ENCODE data around the gene TAMM41.

Gene TAMM41

DNA sequence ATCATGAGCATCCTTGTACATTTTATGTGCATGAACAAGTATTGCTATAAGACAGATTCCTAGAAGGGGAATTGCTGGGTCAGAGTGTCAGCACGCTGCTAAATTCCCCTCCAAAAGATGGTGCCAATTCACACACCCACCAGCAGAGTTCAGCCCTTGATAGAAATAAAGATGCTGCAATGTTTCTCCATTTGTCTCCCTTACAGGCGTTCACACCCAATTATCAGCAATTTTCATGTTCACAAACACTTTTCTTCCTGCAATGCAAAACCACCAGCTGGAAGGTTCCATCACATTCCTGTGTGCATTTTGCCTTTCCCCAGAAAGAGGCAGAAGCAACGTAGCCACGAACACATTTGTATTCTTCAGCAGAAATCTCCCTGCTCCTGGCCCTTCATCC is 3.3 kb upstream of the TAMM41 start:
- H3K4me3 ChIP-seq (ENCODE audit: low read depth, low read length), result no peak overlapping the region
- no peak overlapping the region for H3K27ac ChIP-seq
- no peaks in the 10 kb centered on the region for H3K9me3 ChIP-seq (ENCODE audit: severe bottlenecking)
- no peaks in the 10 kb centered on the region for H3K27me3 ChIP-seq (ENCODE audit: insufficient read depth, low read depth, severe bottlenecking)
- TF ChIP-seq, protein P1, sequence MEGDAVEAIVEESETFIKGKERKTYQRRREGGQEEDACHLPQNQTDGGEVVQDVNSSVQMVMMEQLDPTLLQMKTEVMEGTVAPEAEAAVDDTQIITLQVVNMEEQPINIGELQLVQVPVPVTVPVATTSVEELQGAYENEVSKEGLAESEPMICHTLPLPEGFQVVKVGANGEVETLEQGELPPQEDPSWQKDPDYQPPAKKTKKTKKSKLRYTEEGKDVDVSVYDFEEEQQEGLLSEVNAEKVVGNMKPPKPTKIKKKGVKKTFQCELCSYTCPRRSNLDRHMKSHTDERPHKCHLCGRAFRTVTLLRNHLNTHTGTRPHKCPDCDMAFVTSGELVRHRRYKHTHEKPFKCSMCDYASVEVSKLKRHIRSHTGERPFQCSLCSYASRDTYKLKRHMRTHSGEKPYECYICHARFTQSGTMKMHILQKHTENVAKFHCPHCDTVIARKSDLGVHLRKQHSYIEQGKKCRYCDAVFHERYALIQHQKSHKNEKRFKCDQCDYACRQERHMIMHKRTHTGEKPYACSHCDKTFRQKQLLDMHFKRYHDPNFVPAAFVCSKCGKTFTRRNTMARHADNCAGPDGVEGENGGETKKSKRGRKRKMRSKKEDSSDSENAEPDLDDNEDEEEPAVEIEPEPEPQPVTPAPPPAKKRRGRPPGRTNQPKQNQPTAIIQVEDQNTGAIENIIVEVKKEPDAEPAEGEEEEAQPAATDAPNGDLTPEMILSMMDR (IDR thresholded peaks at IDR 0.05; ENCODE audit: low read depth, low read length), result peak; percentile 29; the same call in 1 of the 2 replicates
- no peak for DNase-seq
- no peaks in the 10 kb centered on the region for H3K36me3 ChIP-seq

- H3K27me3 ChIP-seq (ENCODE audit: insufficient read depth, low read depth, severe bottlenecking), result no peaks in the 10 kb centered on the region
- no peak overlapping the region for H3K4me3 ChIP-seq (ENCODE audit: low read depth, low read length)
- TF ChIP-seq, protein P1 (IDR thresholded peaks at IDR 0.05; ENCODE audit: low read depth, low read length), result peak; percentile 26; the same call in 1 of the 2 replicates
- peak overlapping the region; percentile 44 for H3K27ac ChIP-seq
- H3K9me3 ChIP-seq (ENCODE audit: severe bottlenecking), result no peaks in the 10 kb centered on the region
- H3K36me3 ChIP-seq, result peaks cover 16% of the 10 kb centered on the region
- peak; percentile 58 for DNase-seq
Observed at GRCh38 chr3:11847607-11848006, 922 bp upstream of the TAMM41 start.

DNA sequence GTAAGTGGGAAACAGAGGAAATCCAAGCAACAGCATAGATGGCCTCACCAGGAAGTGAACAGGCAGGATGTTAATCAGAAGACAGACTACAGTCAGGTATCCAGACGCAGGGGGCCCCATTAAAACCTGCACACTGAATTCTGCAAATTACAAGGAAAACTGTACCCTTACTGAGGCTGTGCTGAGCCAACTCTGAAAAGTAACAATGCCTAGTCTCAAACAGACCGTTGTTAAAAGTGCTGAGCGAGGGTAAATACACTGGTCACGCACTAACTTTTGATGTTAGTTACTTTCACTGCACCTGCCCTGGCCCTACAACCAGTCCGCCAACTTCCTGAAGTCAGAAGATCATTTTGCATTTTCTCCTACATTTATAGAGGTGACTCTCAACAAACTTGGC is 1.0 kb downstream of the TAMM41 start:
- Histone ChIP-seq H3K36me3 (peaks cover 27% of the 10 kb centered on the region), H3K9me3 (ENCODE audit: severe bottlenecking) (no peaks in the 10 kb centered on the region), H3K27me3 (ENCODE audit: insufficient read depth, low read depth, severe bottlenecking) (no peaks in the 10 kb centered on the region), H3K27ac (no peak overlapping the region), H3K4me3 (ENCODE audit: low read depth, low read length) (peak overlapping the region; percentile 62)
- TF ChIP-seq, protein P1 (IDR thresholded peaks at IDR 0.05; ENCODE audit: low read depth, low read length), result no peak
- no peak for DNase-seq

GRCh38 chr3:11844891-11845290 is 1.8 kb downstream of the TAMM41 start:
- H3K4me3 ChIP-seq (ENCODE audit: low read depth, low read length), result no peak overlapping the region
- H3K27me3 ChIP-seq (ENCODE audit: insufficient read depth, low read depth, severe bottlenecking), result no peaks in the 10 kb centered on the region
- H3K36me3 ChIP-seq, result peaks cover 33% of the 10 kb centered on the region
- H3K27ac ChIP-seq, result no peak overlapping the region
- DNase-seq, result no peak
- no peaks in the 10 kb centered on the region for H3K9me3 ChIP-seq (ENCODE audit: severe bottlenecking)
- TF ChIP-seq, protein P1 (IDR thresholded peaks at IDR 0.05; ENCODE audit: low read depth, low read length), result no peak

DNA sequence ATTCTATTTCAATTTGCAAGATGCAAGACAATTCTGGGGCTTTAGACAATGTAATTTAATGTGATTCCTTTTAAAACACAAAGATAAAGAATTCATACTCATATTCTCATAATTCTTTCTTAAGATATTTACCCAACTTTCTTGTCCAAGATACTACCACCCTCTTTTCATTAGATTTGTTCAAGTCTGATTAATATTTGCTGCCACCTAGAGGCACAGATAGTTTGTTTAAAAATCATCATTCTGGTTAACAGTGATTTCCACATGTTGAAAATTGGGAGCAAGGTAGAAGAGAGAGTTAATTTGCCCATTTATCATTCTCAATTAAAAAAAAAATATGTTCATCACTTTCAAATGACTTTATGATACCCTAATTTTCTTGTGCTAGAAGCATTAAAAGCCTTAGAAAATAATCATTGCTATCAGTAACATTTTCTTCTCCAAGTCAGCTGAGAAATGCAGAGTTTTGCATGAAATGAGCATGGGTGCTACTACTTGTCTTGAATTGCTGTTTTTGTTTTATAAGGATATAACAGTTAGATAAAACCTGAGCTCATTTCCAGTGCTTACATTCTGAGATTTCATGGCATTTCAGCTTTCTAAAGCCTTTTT is 11.6 kb downstream of the TAMM41 start:
- Histone ChIP-seq H3K4me3 (ENCODE audit: low read depth, low read length) (no peak overlapping the region), H3K36me3 (peaks cover 30% of the 10 kb centered on the region), H3K9me3 (ENCODE audit: severe bottlenecking) (no peaks in the 10 kb centered on the region), H3K27ac (no peak overlapping the region), H3K27me3 (ENCODE audit: insufficient read depth, low read depth, severe bottlenecking) (no peaks in the 10 kb centered on the region)
- TF ChIP-seq, protein P1 (IDR thresholded peaks at IDR 0.05; ENCODE audit: low read depth, low read length), result 0 out of 2 replicates have a peak, but pooled peaks have one; percentile 8
- no peak for DNase-seq
